ENCODE measurements around the gene FHAD1.

The FHAD1 gene

DNA sequence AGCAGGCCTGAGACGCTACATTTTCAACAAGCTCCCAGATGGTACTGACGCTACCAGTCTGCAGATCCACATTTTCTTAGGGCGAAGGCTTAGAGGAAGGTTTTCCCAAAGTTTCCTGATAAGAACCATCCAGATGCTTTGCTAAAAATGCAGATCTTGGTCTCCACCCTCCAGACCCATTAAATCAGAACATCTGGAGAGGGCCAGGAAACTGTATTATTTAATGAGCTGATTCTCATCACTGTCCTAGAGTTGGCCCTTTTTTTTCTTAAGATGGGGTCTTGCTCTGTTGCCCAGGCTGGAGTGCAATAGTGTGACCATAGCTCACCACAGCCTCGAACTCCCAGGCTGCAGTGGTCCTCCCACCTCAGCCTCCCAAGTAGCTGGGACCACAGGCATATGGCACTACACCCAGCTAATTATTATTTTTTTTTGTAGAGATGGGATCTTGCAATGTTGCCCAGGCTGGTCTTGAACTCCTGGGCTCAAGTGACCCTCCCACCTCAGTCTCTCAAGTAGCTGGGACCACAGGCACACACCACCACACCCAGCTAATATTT, 95.5 kb downstream of the FHAD1 start:
- FAIRE-seq (no peak), DNase-seq (ENCODE audit: insufficient read length, low spot score) (no peak)

- no peak for FAIRE-seq
- DNase-seq (ENCODE audit: insufficient read length, low spot score): no peak
Measured at GRCh38 chr1:15343099-15343498, 96.1 kb downstream of the FHAD1 start.

- no peak for DNase-seq (ENCODE audit: insufficient read length, low spot score)
Measured at GRCh38 chr1:15343729-15344128, 96.7 kb downstream of the FHAD1 start.

GRCh38 chr1:15344380-15344779, 97.4 kb downstream of the FHAD1 start:
- no peak for FAIRE-seq

More at GRCh38 chr1:15343729-15344128, 96.7 kb downstream of the FHAD1 start:
- FAIRE-seq: no peak

DNA sequence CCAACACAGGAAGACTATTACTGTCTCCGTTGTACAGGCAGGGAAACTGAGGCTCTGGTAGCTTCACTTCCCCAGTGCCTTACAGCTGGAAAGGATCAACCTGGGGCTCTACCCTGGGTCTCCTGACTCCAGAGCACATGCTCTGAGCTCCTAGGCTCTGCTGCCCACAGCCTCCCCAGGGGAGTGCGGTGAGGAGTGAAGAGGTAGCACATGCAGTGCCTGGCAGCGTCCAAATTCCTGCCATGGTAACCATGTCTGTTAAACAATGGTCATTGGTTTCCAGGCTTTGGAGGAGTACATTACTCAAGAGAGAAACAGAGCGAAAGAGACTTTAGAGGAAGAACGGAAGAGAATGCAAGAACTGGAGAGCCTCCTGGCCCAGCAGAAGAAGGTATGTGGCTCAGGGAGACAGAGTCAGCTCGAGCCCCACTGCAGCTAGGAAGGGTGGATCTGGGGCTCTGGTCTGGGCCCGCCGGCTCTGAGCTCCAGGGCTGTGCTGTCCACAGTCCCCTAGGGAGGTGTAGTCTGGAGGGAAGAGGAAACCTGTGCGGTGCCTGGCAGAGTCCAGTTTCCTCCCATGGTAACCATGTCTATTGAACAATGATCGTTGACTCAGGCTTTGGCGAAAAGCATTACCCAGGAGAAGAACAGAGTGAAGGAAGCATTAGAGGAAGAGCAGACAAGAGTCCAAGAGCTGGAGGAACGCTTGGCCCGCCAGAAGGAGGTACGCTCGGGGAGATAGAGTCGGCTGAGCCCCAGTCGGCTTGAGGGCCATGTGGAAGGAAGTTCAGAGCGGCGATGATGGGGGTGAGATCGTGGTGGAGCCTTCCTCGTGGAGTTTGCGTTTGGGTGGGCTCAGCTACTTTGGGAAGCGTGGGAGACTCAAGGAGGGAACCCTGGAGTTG, 98.0 kb downstream of the FHAD1 start:
- no peak for FAIRE-seq
- DNase-seq (ENCODE audit: insufficient read length, low spot score): no peak

More at GRCh38 chr1:15344380-15344779, 97.4 kb downstream of the FHAD1 start:
- no peak for DNase-seq (ENCODE audit: insufficient read length, low spot score)

- FAIRE-seq (no peak), DNase-seq (ENCODE audit: insufficient read length, low spot score) (no peak)
Measured at GRCh38 chr1:15345705-15346345, 98.8 kb downstream of the FHAD1 start.

DNA sequence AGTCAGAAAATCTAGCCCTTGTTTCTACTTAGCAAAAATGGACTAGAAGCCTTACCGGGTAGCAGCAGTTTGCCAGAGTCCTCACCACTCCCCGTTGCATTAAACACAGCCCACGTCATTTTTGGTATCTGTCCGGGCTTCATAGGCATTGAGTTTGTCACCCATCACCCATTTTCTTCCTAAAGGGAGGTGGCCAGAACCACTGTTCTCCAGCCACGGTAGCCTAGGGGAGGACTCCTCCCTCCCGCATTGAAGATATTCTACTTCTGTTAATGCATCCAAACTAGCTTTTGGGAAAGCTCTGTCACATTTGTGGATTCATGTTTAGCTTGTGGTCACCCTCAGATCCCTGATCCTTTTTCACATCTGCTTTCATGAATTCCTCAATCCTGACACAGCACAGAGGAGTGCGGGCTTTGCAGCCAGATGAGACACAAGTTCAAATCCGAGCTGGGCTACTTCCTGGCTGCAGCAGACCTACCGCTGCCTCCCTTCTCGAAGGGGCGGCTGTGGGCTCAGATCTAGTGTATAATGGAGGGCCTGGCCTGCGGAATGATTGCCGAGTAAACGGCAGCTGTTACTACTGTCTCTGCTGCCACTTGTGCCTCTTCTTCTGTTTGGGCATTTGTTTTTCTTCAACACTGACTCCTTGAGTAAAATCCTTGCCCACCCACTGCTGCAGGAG, 99.5 kb downstream of the FHAD1 start:
- DNase-seq (ENCODE audit: insufficient read length, low spot score): no peak
- FAIRE-seq: no peak

- DNase-seq (ENCODE audit: insufficient read length, low spot score): no peak
Measured at GRCh38 chr1:15347182-15347581, 100.2 kb downstream of the FHAD1 start.

GRCh38 chr1:15348648-15349047, 101.6 kb downstream of the FHAD1 start:
- FAIRE-seq: no peak
- no peak for DNase-seq (ENCODE audit: insufficient read length, low spot score)

More at GRCh38 chr1:15347182-15347581, 100.2 kb downstream of the FHAD1 start:
- no peak for FAIRE-seq

GRCh38 chr1:15349133-15349532, 102.1 kb downstream of the FHAD1 start:
- DNase-seq (ENCODE audit: insufficient read length, low spot score): no peak

DNA sequence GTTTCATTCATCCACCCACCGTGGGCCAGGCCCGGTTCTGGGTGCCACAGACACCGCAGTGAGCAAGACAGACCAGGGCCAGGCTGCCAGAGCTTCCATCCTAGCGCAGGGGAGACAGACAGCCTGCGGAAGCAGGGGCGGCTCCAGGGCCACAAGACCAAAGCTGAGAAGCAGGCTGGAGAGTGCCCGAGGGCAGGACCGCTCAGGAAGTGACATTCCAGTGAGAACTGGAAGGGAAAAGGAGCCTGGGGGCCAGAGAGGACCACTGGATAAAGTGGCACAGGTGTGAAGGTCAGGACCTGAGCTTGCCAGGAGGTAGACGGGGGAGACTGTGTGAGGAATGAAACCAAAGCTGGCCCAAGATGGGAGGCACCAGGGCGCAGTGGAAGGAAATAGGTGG, 103.1 kb downstream of the FHAD1 start:
- FAIRE-seq: no peak
- DNase-seq (ENCODE audit: insufficient read length, low spot score): no peak

More at GRCh38 chr1:15349133-15349532, 102.1 kb downstream of the FHAD1 start:
- FAIRE-seq: no peak

- FAIRE-seq (no peak), DNase-seq (ENCODE audit: insufficient read length, low spot score) (no peak)
Measured at GRCh38 chr1:15350551-15351200, 103.7 kb downstream of the FHAD1 start.

DNA sequence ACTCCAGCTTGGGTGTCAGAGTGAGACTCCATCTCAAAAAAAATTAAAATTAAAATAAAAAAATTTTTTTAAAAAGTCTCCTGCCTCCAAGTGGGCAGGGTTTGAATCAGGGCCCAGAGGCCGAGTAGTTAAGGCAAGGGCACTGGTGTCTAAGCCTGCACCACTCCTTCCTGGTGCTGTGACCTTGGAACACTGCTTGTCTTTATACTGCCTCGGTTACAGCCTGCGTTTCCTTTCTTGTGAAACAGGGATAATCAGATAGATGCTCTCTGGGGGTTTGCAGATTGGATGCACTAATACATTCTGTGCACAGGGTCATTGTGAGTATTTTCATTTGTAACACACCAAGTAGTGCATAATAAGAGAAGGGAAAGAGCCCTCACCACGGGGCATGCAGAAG, 104.3 kb downstream of the FHAD1 start:
- no peak for FAIRE-seq

DNA sequence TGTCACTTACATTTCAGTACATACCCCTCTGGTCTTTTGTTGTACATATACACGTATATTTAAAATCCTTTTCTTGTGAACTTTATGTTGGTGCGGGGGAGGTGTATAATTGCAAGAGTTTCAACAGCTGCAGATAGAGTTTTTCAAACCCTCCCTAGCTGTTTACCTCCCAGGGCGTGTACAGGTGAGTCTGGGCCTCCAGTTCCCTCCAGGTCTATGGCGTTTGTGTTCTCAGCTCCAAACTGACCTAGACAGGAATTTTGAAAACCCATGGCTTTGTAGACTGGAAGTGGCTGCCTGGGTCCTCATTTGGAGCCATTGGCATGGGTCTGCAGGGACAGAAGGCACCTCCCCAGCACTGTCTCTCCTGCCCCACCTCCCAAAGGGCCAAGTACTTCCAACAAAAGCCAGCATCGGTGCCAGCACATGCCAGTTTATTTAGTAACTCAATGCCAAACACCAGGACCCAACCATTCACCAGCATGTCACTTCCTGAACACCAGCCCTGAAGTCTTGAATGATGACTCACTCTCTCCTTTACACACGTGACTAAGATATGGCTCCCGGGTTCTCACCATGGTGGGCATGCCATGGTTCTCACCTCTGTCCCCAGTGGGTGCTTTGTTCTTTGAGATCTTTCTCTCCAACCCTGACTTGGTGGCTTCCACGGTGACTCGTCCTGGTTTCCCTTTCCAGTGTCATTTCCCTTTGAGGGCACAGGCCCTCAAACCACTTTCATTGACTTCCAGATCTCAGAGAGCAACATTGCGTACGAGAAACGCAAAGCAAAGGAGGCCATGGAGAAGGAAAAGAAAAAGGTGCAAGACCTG, 105.3 kb downstream of the FHAD1 start:
- FAIRE-seq (no peak), DNase-seq (ENCODE audit: insufficient read length, low spot score) (no peak)

More for the DNA sequence above, 104.3 kb downstream of the FHAD1 start:
- DNase-seq (ENCODE audit: insufficient read length, low spot score): no peak

DNA sequence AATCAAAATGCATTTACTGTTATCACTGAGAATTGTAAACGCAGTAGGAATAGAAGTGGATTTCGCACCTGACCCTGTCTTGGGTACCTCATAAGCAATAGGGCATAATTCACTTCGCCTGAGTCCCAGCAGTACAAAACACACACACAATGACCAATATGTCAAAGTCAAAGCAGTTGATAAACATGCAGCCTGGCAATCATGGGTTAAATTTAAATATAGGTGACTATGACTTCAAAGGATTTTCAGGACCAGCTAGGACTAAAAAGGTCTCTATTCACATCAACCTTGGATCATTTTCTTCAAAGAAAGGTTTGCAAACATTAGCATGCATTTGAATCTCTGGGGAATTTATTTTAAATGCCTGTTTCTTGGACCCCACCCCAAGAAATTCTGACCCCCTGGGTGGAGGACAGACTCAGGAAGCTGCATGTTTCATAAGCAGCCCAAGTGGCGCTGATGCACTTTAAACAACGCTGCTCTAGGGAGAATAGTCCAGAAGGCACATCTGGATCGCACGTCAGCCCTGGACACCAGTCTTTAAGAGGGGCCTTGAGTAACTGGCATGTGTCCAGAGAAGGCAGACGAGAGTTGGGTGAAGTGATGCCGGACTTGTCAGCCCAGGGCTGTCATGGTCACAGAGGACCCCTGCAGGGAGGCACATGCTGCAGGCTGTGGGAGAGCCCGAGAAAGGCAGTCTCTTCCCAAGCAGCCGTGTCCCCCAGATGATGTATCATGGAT, 107.0 kb downstream of the FHAD1 start:
- DNase-seq (ENCODE audit: insufficient read length, low spot score) (no peak), FAIRE-seq (no peak)

DNA sequence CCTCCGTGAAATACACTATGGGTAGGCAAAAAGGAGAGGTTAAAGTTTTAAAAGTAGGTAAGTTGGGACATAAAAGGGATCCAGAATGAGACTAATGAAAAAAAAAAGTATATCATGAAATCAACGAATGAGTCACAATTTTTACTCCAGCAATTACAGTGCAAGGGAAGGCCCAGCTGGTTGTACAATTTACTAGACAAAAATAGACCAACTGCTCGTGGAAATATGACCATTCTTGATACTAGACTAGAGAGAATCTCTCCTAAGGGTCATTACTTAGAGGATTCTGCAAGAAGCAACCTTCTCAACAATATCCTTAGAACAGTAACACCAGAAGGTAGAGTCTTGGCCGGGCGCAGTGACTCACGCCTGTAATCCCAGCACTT, 107.5 kb downstream of the FHAD1 start:
- DNase-seq (ENCODE audit: insufficient read length, low spot score) (no peak), FAIRE-seq (no peak)

GRCh38 chr1:15355968-15356625, 109.1 kb downstream of the FHAD1 start:
- FAIRE-seq (no peak), DNase-seq (ENCODE audit: insufficient read length, low spot score) (no peak)

DNA sequence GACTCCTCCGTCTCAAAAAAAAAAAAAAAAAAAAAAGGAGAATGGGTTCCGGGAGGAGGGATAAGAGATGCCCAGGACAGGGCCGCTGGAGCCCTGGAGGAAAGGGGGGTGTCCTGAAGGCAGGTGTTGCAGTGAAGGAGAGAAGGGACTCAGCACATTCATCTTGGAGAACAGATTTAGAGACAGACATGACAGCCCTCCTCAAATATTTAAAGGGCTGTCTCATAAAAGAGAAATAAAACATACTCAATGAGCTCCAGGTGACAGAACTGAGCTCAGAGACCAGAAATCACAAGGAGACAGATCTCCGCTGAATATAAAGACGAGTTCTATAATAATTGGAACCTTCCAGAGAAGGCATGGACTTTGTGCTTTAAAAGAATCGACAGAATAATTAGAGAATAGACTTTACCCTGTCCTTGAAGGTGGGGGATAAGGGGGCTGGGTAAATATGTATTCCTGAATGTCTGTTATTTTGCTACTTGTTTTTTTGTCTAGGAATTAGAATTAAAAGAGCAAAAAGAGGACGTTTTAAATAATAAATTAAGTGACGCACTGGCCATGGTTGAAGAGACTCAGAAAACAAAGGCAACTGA, 110.7 kb downstream of the FHAD1 start:
- DNase-seq (ENCODE audit: insufficient read length, low spot score) (no peak), FAIRE-seq (no peak)
